Motor neuron (in vitro differentiated cells): ENCODE results near the gene USP6NL. TPM values are rescaled to one million over a fixed set of nuclear protein-coding genes. Genes with fewer than 3 reads are reported as not detected.
A peak's percentile ranks its signal among the peaks of the same experiment; 100 is the strongest.

Source experiments
- ATAC-seq, 8 experiments: fragments of 200-7000 bp; cut with Tn5 transposase; replicated peaks in 6 of 8; 2 replicates each; pipeline ENCODE4 v1.8.0; 2021; ENCODE audit warnings: mild to moderate bottlenecking in 8 of 8, moderate library complexity in 8 of 8
- H3K27ac ChIP-seq, 2 donors: fragments of 250-450 bp; sonication (Bioruptor Pico); 2 replicates each; pipeline ENCODE4 v1.9.0; 2021; ENCODE audit warnings: antibody characterized with exemption in 2 of 2, mild to moderate bottlenecking in 2 of 2, moderate library complexity in 1 of 2
- H3K4me1 ChIP-seq, 2 donors: fragments of 250-450 bp; sonication (Bioruptor Pico); replicated peaks in 1 of 2; 2 replicates each; pipeline ENCODE4 v1.6.1; 2021; ENCODE audit warnings: antibody characterized with exemption in 2 of 2, mild to moderate bottlenecking in 2 of 2, moderate library complexity in 1 of 2
- H3K4me3 ChIP-seq, 5 donors: fragments of 250-450 bp; sonication (Bioruptor Pico); 2 replicates each; pipeline ENCODE4 v1.9.0; 2021; ENCODE audit warnings: antibody characterized with exemption in 5 of 5, mild to moderate bottlenecking in 5 of 5, moderate library complexity in 4 of 5
- WGBS, 10 experiments: fragments of 450-650 bp; shearing (Covaris generic); methylation state at CpG; one replicate each; pipeline ENCODE4 v1.0.0; 2022; 5-methylcytosine and 5-hydroxymethylcytosine counted together
- in situ Hi-C, 9 experiments: fragments of 400-800 bp; cut with MboI; loops; one replicate each; pipeline ENCODE4 v1.15.0; 2021; ENCODE audit warnings: low sequenced_read_pairs in 9 of 9, low pct_unique_long_range_greater_than_20kb in 2 of 9; ENCODE audit not compliant: unreplicated experiment in 9 of 9
- total RNA-seq, 8 experiments: library from RNA; unstranded; fragments of 300-600 nt; gene quantifications; 2 replicates each; pipeline versions ENCODE4 v1.2.3 to v1.2.4, GENCODE V29; 2022

Gene USP6NL
- total RNA-seq, 8 experiments from 2014 or later: 6.0 to 22.6 (median 16.1) TPM

DNA sequence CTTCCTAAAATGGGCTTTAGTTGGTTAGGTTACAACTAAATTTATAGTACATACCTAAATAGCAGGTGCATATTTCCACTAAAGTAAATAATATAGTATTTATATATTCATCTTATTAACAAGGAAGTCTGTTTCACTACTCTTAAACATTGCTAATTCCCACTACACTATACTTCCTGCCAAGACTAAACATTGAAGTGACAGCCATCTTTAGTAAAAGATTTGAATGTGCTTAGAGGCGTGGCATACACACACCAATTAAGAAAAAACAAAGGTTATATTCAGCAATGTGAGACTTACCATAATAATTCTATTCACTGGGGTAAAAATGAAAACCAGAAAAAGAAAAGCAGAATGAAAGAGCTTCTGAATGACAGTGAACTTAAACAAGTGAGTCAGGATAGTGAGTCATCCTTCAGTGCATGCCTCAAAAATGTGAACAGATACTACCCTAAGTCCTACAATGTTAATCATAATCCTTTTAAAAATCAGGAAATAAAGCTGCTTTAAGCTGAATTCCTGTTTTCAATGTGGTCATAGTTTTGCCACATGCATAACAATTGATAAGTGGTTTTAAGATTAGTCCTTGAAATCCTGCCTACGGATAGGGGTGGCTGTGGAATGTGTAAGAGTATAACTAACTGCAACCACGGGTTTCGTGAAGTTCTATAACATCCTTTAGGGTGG is 59.4 kb downstream of the USP6NL start:
- no peaks in the 10 kb centered on the region for H3K4me1 ChIP-seq
- in situ Hi-C loops: no loop called here
- WGBS, 10 experiments: 0 to 100% (median 75%) methylated on average over 1 to 4 of the region's 4 CpGs; no CpG with 5 or more reads in 1 of the 10 experiments
- peak; percentile 59 to 96 (median 73) for ATAC-seq
- no peak overlapping the region for H3K27ac ChIP-seq
- H3K4me3 ChIP-seq: no peak overlapping the region

DNA sequence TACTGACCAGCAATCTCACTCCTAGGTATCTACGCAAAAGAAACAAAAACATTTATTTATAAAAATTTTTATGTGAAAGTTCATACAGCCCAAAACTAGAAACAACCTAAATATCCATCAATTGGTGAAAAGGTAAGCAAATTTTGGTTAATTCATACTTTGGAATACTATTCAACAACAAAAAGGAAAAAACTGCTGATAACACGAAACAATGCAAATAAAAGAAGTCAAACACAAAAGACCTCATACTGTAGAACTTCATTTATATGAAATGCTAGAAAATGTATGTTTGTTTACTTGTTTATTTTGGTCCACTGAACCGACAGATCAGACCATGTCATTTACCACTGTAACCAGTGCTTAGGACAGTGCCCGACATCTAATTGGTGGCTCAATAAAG is 60.3 kb downstream of the USP6NL start:
- ATAC-seq: no peak
- WGBS, 10 experiments: 94 to 100% (median 97%) methylated on average over 1 to 4 of the region's 4 CpGs
- Histone ChIP-seq H3K4me1 (no peaks in the 10 kb centered on the region), H3K4me3 (no peak overlapping the region), H3K27ac (no peak overlapping the region)
- in situ Hi-C loops: no loop called here

DNA sequence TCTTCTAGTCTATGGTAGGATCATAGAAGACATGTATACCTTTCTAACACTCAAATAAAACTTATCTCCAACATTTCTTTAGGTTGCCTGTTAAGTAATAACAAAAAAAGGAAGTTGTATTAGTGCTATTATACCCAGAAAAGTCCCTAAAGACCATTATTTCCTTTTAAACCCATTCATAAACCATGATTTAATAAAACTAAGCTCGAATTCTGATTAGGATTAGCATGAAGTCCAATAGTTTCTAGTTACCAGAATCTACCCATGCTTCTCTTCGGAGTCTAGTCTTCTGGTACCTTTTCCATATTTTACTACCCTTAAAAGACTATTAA is 62.7 kb downstream of the USP6NL start:
- no peak for ATAC-seq
- in situ Hi-C loops: loop anchor here in 1 of 9 experiments (25.0 kb wide), 1 partner anchor 164 kb away; no protein-coding TSS in a partner anchor
- WGBS, 10 experiments: 83 to 100% (median 96%) methylated on average over 1 to 2 of the region's 2 CpGs; no CpG with 5 or more reads in 1 of the 10 experiments
- Histone ChIP-seq H3K27ac (no peak overlapping the region), H3K4me1 (no peaks in the 10 kb centered on the region), H3K4me3 (no peak overlapping the region)

DNA sequence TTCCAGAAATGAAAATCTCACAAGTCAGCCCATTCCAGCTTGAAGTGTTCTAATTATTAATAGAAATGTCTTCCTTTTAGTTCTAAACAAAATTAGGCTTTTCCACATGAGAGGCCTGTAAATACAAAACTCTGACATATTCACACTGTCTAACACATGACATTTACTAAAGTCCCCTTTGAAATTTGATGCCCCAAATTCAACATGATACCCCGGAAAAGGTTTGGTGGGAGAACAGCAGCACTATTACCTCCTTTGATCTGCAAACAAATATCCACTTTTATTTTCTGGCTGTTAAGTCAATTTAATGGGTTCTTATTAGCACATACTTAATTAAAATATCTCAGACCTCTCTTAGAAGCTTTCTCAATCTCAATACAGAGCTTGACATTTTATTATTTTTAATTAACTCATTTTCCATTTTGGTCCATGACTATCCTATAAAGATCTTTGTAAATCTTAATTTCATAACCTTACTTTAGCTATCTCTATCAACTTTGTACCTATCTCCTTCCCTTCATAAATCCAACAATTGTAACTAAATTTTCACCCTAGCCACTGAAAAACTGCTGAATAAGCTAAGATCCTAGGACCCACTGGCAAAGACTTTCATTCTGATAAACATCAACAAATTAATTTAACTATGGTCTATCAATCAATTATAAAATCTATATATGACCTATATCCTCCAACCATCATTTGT is 63.2 kb downstream of the USP6NL start:
- in situ Hi-C loops: loop anchor here in 1 of 9 experiments (25.0 kb wide), 1 partner anchor 164 kb away; no protein-coding TSS in a partner anchor
- H3K4me3 ChIP-seq: no peak overlapping the region
- WGBS, 10 experiments: 64 to 100% (median 100%) methylated on average over 1 of the region's 1 CpG; no CpG with 5 or more reads in 1 of the 10 experiments
- H3K4me1 ChIP-seq: no peaks in the 10 kb centered on the region
- H3K27ac ChIP-seq: no peak overlapping the region
- ATAC-seq: no peak

DNA sequence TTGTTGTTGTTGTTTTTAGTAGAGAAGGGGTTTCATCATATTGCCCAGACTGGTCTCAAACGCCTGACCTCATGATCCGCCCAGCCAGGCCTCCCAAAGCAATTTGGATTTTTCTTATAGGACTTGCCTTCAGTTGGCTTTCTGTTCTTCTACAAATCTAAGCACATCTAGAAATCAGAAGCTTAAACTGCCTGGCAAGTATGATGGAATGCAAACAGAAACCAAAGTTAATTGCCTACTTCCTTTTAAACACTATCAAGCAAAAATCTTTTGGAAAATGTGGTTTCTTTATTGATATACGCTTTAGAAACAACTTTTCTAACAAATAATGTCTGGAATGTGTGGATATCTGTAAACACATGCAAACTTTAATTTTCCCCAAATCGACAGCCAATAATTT is 64.9 kb downstream of the USP6NL start:
- no peak for ATAC-seq
- 64 to 100% (median 91%) methylated on average over 2 to 4 of the region's 4 CpGs; no CpG with 5 or more reads in 1 of the 10 experiments for whole genome bisulfite sequencing, 10 experiments
- no peak overlapping the region for H3K4me3 ChIP-seq
- in situ Hi-C loops: loop anchor here in 1 of 9 experiments (25.0 kb wide), 1 partner anchor 166 kb away; no protein-coding TSS in a partner anchor
- H3K4me1 ChIP-seq: peaks cover 0 to 4% of the 10 kb centered on the region in 2 donors
- H3K27ac ChIP-seq: no peak overlapping the region

DNA sequence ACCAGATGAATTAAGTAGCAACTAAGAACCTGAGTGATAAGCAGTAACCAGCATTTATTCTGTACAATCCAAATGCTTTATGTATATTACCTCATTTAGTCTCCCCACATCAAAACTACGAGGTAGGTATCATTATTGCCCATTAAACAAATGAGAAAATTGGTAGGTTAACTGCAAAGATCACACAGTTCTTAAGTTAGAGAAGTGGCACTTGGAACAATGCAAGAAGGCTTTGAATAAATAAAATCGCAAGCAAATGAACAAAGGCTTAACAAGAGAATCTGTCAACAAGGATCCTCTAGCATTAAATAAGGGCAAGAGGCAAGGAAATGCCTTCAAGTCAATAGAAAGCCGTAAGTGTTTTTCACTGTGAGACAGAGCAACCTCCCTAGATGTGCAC is 70.2 kb downstream of the USP6NL start:
- peak in 1 of 8 experiments; percentile 35 for ATAC-seq
- WGBS, 10 experiments: 33 to 100% (median 88%) methylated on average over 1 to 3 of the region's 3 CpGs; no CpG with 5 or more reads in 2 of the 10 experiments
- in situ Hi-C loops: loop anchor here in 1 of 9 experiments (25.0 kb wide), 1 partner anchor 171 kb away; no protein-coding TSS in a partner anchor

DNA sequence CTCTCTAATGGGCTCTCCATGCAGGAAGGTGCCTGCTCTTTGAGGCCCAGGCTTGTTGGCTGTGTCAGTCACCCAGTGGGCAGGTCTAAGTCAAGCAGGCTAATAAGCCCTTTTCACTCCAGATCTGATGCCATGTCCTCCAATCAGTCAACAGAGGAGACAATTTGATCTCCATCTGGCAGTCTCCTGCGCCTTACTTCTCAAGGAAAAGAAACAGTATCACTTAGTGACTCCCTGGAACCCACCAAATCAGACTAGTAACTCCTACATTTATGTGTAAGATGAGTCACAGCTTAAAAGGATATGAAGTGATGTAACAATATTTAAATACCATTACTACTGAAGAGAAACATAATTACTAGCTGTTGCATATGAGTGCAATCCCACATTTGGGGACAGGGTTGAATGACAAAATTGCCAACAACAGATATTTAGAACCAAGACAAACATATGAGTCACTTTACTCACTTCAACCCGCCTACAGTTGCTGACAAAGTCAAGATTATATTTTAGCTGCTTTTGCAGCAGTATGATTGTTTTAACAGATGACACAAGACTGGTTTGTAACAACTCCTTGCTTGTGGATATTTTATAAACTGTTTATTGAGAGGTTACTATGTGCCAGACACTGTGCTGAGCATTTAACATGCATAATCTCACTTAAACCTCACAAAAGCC is 72.1 kb downstream of the USP6NL start:
- Histone ChIP-seq H3K4me1 (peaks cover 0 to 8% of the 10 kb centered on the region in 2 donors), H3K27ac (no peak overlapping the region), H3K4me3 (no peak overlapping the region)
- WGBS, 10 experiments: 11 to 100% (median 100%) methylated on average over 1 to 2 of the region's 2 CpGs; no CpG with 5 or more reads in 2 of the 10 experiments
- in situ Hi-C loops: loop anchor here in 1 of 9 experiments (25.0 kb wide), 1 partner anchor 173 kb away; no protein-coding TSS in a partner anchor
- ATAC-seq: peak in 6 of 8 experiments; percentile 36 to 88 (median 57)

More for the DNA sequence above, 70.2 kb downstream of the USP6NL start:
- Histone ChIP-seq H3K27ac (no peak overlapping the region), H3K4me1 (peaks cover 0 to 8% of the 10 kb centered on the region in 2 donors), H3K4me3 (no peak overlapping the region)

DNA sequence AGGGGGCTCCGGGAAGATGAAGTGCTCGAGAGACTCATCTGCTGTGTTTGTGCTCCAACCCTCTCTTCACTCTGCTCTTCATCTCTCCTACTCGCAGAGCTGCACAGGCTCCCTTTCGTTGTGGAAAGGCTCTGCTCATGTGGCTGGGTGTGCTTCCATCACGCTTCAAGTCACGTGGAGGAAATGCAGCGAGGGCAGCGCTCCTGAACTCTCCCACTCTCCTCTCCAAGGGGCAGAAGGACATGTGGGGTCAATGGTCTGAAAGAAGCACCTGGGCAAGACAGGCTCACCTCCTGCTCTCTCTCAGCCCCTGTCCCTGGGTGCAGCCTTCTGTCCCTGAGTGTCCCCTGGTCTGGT is 72.6 kb downstream of the USP6NL start:
- Histone ChIP-seq H3K4me3 (no peak overlapping the region), H3K27ac (no peak overlapping the region), H3K4me1 (peaks cover 0 to 8% of the 10 kb centered on the region in 2 donors)
- ATAC-seq: peak in 1 of 8 experiments; percentile 7
- WGBS, 10 experiments: 60 to 100% (median 87%) methylated on average over 1 to 7 of the region's 8 CpGs; no CpG with 5 or more reads in 1 of the 10 experiments
- in situ Hi-C loops: loop anchor here in 1 of 9 experiments (25.0 kb wide), 1 partner anchor 173 kb away; no protein-coding TSS in a partner anchor

DNA sequence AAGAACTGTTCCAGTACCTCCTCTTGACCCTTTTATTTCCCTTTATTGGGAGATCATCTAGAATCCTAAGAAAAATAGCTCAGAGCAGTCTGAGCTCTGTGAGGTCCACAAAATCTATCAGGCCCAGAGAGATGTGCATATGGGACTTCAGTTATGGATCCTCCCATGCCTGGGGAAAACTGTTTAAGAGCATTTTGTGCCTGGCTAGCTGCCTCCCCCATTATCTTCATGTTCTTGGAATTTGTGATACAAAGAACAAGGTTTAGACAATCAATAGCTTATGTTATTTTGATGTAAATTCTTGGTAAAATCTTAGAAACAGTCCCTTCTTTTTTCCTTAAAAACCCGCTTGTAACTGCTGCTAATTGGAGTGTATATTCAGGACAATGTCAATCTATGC is 75.2 kb downstream of the USP6NL start:
- WGBS, 10 experiments: 83 to 100% (median 100%) methylated on average over 1 of the region's 1 CpG; no CpG with 5 or more reads in 3 of the 10 experiments

DNA sequence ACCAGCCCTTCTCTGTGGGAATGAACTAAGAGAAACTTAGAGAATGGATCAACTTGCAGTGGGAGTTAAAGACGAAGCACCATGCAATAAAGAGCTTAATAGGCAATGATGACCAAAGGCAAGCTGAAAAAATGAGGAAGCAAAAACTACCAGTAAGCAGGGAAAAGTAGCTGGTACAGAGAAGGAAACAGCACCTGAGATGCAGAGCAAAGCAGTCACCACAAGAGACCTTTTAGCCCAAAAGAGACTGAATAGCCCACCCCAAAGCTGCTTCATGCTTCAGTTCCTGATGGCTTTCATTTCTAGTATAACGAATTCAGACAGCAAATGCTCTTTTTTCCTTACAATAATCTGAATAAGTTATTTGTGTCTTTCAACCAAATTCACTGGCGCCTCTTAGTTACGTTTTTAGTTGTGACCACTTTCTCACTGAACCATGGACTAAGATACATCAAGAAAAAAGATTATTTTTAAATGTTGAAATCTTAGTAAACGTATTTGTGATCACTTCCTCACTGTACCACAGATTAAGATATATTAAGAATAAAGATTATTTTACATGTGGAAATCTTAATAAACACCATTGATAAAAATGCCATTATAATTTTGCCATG is 76.0 kb downstream of the USP6NL start:
- Histone ChIP-seq H3K27ac (no peak overlapping the region), H3K4me1 (no peaks in the 10 kb centered on the region), H3K4me3 (no peak overlapping the region)
- in situ Hi-C loops: loop anchor here in 1 of 9 experiments (25.0 kb wide), 1 partner anchor 177 kb away; no protein-coding TSS in a partner anchor
- ATAC-seq: no peak
- 90 to 100% (median 98%) methylated on average over 2 to 5 of the region's 5 CpGs for WGBS, 10 experiments

More for the DNA sequence above, 75.2 kb downstream of the USP6NL start:
- Histone ChIP-seq H3K27ac (no peak overlapping the region), H3K4me1 (peaks cover 0 to under 1% of the 10 kb centered on the region in 2 donors), H3K4me3 (no peak overlapping the region)
- peak in 3 of 8 experiments; percentile 24 to 69 (median 36) for ATAC-seq
- in situ Hi-C loops: loop anchor here in 1 of 9 experiments (25.0 kb wide), 1 partner anchor 176 kb away; no protein-coding TSS in a partner anchor

DNA sequence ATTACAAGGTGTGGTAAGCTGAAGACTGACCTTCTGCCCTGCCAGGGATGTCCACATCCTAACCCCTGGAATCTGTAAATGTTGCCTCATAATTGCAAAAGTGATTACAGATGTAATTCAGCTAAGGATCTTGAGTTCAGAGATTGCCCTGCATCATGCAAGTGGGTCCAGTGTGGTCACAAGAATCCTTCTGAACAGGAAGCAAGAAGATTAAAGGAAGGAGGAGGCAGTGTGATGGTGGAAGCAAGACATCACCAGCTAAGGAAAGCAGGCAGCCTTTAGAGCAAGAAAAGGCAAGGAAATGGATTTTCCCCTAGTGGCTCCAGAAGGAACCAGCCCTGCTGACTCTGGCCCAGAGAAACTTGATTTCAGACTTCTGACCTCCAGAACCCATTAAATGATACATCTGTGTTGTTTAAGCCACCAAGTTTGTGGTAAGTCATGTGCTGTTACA is 78.1 kb downstream of the USP6NL start:
- in situ Hi-C loops: loop anchor here in 1 of 9 experiments (25.0 kb wide), 1 partner anchor 179 kb away; no protein-coding TSS in a partner anchor
- peak in 3 of 8 experiments; percentile 44 to 59 (median 58) for ATAC-seq
- no peak overlapping the region for H3K27ac ChIP-seq
- H3K4me1 ChIP-seq: no peaks in the 10 kb centered on the region
- no peak overlapping the region for H3K4me3 ChIP-seq

DNA sequence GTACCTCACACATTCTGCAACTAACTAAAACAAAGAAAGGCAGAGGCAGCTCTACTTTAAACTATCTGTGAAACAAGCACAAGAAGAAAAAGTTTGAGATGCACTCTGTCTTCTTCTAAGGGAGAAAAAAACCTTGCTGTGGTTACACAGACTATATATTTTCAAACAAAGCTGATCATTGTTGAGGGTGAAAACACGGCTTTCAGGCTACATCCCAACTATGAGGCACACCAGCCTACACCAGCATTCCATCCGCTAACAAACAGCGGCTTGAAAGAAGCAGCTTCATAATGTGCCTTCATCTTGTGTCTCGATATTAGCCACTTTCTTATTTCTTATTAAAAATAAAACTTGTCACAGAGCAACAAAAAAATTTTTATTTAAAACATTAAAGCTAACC is 79.1 kb downstream of the USP6NL start:
- ATAC-seq: peak in 2 of 8 experiments; percentile 37 to 64
- Histone ChIP-seq H3K4me3 (no peak overlapping the region), H3K27ac (no peak overlapping the region), H3K4me1 (no peaks in the 10 kb centered on the region)
- in situ Hi-C loops: loop anchor here in 1 of 9 experiments (25.0 kb wide), 1 partner anchor 180 kb away; no protein-coding TSS in a partner anchor
- WGBS, 10 experiments: 51 to 100% (median 82%) methylated on average over 2 to 4 of the region's 4 CpGs; no CpG with 5 or more reads in 2 of the 10 experiments
